Breast epithelium (tissue), 3 donors: ENCODE measurements around the gene NNMT.

Experiments
- POLR2A ChIP-seq: fragments of 450-650 bp; IDR thresholded peaks from one replicate; pipeline ENCODE4 v1.6.1; 2016; ENCODE audit warnings: antibody characterized with exemption, mild to moderate bottlenecking, moderate library complexity
- POLR2AphosphoS5 ChIP-seq, 3 donors: sonication (generic); formaldehyde crosslinking; IDR thresholded peaks; one replicate each; pipeline ENCODE4 v1.6.1; 2017; ENCODE audit warnings: antibody characterized with exemption in 3 of 3
- TF ChIP-seq, protein P1 (sequence below), 3 donors: fragments of 450-650 bp; IDR thresholded peaks; one replicate each; pipeline ENCODE4 v1.5.1; 2016 to 2017; ENCODE audit warnings: antibody characterized with exemption in 3 of 3, mild to moderate bottlenecking in 3 of 3, moderate library complexity in 3 of 3

DNA sequence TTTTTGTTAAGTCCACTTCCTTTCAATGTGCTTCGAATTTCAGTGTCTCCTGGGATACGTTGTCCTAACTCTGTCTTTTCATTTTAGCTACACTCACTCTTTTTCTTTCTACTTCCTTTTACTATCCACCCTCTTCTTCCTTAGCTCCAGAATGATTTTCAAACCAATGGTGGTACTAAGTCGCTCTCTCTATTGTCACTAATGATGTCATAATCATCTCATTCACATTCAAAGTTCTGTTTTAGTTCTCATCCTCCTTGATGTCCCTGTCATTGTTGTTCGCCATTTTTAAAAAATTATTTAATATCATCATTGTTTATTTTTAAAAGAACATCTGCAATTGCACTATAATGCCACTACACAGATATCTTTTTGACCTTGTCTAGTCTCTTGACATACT lies 47.3 kb downstream of the NNMT start:
- TF ChIP-seq POLR2A (no peak), POLR2AphosphoS5 (IDR thresholded peaks at IDR 0.05) (no peak)
- TF ChIP-seq, protein P1, sequence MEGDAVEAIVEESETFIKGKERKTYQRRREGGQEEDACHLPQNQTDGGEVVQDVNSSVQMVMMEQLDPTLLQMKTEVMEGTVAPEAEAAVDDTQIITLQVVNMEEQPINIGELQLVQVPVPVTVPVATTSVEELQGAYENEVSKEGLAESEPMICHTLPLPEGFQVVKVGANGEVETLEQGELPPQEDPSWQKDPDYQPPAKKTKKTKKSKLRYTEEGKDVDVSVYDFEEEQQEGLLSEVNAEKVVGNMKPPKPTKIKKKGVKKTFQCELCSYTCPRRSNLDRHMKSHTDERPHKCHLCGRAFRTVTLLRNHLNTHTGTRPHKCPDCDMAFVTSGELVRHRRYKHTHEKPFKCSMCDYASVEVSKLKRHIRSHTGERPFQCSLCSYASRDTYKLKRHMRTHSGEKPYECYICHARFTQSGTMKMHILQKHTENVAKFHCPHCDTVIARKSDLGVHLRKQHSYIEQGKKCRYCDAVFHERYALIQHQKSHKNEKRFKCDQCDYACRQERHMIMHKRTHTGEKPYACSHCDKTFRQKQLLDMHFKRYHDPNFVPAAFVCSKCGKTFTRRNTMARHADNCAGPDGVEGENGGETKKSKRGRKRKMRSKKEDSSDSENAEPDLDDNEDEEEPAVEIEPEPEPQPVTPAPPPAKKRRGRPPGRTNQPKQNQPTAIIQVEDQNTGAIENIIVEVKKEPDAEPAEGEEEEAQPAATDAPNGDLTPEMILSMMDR (IDR thresholded peaks at IDR 0.05) = no peak
